ENCODE measurements around the gene SLC8A1.

Gene SLC8A1

DNA sequence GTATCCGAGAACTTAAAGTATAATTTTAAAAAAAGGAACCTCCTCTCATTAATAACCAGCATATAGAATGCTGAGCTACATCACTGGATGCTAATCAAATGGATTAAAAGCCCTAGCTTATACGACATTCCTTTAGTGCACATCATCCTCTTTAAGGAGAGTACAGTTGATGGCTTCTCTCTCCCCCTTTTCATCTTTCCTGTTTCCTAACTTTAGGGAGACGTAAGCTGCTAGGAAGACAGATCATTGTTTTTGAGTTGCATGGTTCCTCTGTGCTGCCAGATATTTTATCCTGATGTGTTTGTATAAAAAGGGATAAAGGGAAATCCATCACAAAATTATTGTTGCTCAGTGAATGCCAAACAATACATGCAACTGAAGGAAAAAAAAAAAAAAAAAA is 94.2 kb downstream of the SLC8A1 start:
- H3K4me3 ChIP-seq (replicated peaks; ENCODE audit: low read depth, low read length), result no peak overlapping the region
- no peak for DNase-seq (ENCODE audit: extremely low read depth, low read depth)
- TF ChIP-seq, protein P1, sequence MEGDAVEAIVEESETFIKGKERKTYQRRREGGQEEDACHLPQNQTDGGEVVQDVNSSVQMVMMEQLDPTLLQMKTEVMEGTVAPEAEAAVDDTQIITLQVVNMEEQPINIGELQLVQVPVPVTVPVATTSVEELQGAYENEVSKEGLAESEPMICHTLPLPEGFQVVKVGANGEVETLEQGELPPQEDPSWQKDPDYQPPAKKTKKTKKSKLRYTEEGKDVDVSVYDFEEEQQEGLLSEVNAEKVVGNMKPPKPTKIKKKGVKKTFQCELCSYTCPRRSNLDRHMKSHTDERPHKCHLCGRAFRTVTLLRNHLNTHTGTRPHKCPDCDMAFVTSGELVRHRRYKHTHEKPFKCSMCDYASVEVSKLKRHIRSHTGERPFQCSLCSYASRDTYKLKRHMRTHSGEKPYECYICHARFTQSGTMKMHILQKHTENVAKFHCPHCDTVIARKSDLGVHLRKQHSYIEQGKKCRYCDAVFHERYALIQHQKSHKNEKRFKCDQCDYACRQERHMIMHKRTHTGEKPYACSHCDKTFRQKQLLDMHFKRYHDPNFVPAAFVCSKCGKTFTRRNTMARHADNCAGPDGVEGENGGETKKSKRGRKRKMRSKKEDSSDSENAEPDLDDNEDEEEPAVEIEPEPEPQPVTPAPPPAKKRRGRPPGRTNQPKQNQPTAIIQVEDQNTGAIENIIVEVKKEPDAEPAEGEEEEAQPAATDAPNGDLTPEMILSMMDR (IDR thresholded peaks at IDR 0.05; ENCODE audit: low read depth, low read length, missing control alignments), result no peak

DNA sequence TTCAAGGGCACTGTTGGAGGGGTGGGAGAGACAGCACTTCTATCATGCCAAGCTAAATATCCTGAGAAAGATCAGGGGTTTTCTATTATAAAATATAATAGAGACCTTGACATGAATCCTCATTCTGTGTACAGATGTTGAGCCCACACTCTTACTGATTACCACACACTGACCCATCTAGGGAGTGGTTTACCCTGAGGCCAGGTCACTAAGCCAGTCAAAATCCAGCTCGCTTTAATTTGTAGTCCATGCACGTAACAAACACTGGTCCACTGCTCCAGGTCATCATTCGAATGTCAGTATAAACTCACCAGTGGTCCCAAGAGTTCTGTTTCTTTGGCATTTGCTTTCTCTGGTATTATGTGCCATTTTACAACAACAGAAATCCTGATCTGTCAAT is 96.4 kb downstream of the SLC8A1 start:
- no peak for DNase-seq (ENCODE audit: extremely low read depth, low read depth)
- H3K4me3 ChIP-seq (replicated peaks; ENCODE audit: low read depth, low read length), result no peak overlapping the region
- TF ChIP-seq, protein P1 (IDR thresholded peaks at IDR 0.05; ENCODE audit: low read depth, low read length, missing control alignments), result no peak

DNA sequence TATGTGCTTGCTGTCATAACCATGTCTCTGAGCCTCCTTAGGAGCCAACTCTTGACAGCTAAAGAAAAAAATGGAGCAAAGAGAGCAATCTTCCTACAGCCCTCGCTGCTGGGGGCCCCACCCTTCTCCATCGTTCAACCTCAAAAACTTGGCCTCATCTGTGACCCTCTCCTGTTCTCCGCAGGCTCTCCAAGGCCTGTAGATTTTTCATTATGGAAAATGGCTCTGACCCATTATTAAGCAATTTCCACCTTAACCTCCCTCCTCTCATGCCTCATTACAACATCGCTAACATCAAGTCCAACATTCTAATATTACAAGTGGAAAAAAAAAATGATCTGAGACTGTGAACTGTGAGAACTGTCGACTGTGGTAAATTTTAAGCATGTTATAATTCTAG is 98.7 kb downstream of the SLC8A1 start:
- H3K4me3 ChIP-seq (replicated peaks; ENCODE audit: low read depth, low read length), result no peak overlapping the region
- no peak for DNase-seq (ENCODE audit: extremely low read depth, low read depth)
- TF ChIP-seq, protein P1 (IDR thresholded peaks at IDR 0.05; ENCODE audit: low read depth, low read length, missing control alignments), result no peak

DNA sequence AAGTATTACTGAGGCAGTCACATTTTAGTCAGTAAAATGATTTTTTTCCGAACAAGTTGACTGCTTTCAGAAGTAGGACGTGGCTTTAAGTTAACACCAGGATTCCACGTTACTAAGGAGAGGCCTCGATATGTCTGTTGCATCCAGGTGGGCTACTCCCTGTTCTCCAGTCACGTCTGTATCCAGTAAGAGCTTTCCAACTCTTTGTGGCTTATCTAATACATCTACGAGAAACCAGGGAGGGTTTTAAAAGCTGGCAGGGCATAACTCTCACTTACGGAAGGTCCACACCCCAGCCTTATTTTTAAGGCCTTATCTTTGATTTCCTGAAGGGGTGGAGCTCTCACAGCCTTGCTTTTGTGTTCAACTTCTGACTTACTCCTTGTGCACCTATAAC is 99.2 kb downstream of the SLC8A1 start:
- DNase-seq (ENCODE audit: extremely low read depth, low read depth), result no peak
- TF ChIP-seq, protein P1 (IDR thresholded peaks at IDR 0.05; ENCODE audit: low read depth, low read length, missing control alignments), result no peak

DNA sequence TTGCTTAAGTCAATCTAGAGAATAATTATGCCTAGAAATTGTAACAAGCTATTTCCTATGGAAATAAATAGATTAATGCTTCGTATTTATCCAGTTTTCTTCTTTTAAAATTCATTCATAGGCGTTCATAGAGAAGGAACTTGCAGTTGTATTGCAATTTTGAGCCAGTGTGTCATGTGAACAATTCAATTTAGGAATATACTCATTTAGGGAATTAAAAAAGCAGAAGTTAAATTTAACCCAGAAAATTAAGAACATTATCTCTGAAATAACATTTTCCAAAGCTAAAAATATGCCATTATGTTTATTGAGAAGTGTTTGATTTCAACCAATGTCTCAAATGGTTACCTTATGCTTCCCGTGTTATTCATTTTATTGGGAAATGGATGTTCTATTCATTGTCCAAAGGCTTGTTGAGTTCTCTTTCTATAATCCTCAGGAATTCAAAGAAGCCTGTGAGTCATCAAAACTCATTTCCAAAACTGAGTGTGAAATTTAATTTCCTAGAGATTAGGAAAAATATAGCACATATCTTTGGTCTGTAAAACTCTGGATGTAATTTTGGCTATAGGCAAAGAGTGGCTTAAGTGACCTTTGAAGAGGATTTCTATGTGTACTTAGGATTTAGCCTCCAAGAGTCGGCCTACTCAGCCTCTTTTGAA is 99.7 kb downstream of the SLC8A1 start:
- no peak overlapping the region for H3K4me3 ChIP-seq (replicated peaks; ENCODE audit: low read depth, low read length)
- TF ChIP-seq, protein P1 (IDR thresholded peaks at IDR 0.05; ENCODE audit: low read depth, low read length, missing control alignments), result no peak
- no peak for DNase-seq (ENCODE audit: extremely low read depth, low read depth)

More for the DNA sequence above, 99.2 kb downstream of the SLC8A1 start:
- no peak overlapping the region for H3K4me3 ChIP-seq (replicated peaks; ENCODE audit: low read depth, low read length)

DNA sequence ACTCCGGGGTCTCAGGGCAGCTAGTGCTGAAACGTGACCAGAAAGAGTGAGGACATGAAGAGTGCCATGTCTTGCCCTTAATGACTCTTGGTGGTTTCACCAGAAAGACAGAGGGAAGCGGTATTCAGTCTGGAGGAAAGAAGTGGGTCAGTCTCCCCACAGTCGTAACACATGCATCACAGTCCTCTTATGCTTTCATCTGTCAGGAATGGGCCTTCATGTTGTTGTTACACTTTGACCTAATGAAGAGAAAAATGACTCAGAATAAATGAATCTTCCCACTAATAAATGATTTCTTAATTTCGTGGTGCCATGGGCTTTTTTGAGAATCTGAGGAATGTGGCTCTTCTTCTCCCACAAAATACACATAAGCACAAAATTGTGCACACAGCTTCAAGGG is 103.2 kb downstream of the SLC8A1 start:
- DNase-seq (ENCODE audit: extremely low read depth, low read depth), result no peak
- TF ChIP-seq, protein P1 (IDR thresholded peaks at IDR 0.05; ENCODE audit: low read depth, low read length, missing control alignments), result no peak
- no peak overlapping the region for H3K4me3 ChIP-seq (replicated peaks; ENCODE audit: low read depth, low read length)

DNA sequence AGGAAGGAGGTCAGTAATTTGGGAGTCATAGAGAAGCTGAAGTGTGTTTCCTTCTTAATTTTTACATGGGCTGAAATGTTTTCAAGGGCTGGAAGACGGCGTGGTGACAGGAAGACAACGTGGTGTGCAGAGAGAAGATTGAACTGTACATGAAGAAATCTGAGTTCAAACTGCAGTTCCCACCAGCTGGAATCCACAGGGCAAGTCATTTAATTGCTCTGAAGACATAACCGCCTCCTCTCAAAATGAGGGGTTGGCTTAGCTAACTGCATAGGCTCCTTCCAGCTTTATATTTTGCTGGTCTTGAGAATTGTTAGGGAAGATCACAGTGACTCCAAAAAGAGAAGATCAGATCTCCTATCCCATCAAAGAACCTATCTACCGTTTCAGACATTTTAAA is 103.9 kb downstream of the SLC8A1 start:
- no peak for DNase-seq (ENCODE audit: extremely low read depth, low read depth)

More for the DNA sequence above, 103.9 kb downstream of the SLC8A1 start:
- H3K4me3 ChIP-seq (replicated peaks; ENCODE audit: low read depth, low read length), result no peak overlapping the region
- TF ChIP-seq, protein P1 (IDR thresholded peaks at IDR 0.05; ENCODE audit: low read depth, low read length, missing control alignments), result no peak

Data from HFF-Myc (cell line).